Fibroblast of the aortic adventitia (primary cell): Measurements from ENCODE around the gene RBM4B. TPM values are rescaled to one million over a fixed set of nuclear protein-coding genes. Genes with fewer than 3 reads are reported as not detected.

Experiments used
- DNase-seq: peaks from one replicate; pipeline ENCODE4 v3.0.0-alpha.2; 2010; ENCODE audit warnings: low read depth
- H3K4me3 ChIP-seq: 2 replicates; pipeline ENCODE4 v1.5.1; 2011; ENCODE audit warnings: low read depth, mild to moderate bottlenecking, control low read depth, low read length, moderate library complexity
- total RNA-seq: library from RNA; depleted of rRNA; stranded (reverse); fragments of >200 nt; gene quantifications from 2 replicates; pipeline ENCODE4 v1.2.3, GENCODE V29; 2012; ENCODE audit warnings: low replicate concordance
- TF ChIP-seq, protein P1 (sequence below): IDR thresholded peaks from 2 replicates; pipeline ENCODE4 v1.5.1; 2011; ENCODE audit warnings: mild to moderate bottlenecking, low read length, control low read depth, inconsistent platforms; ENCODE audit not compliant: insufficient read depth

Gene RBM4B
- total RNA-seq, 1 donor = 23.9 TPM

DNA sequence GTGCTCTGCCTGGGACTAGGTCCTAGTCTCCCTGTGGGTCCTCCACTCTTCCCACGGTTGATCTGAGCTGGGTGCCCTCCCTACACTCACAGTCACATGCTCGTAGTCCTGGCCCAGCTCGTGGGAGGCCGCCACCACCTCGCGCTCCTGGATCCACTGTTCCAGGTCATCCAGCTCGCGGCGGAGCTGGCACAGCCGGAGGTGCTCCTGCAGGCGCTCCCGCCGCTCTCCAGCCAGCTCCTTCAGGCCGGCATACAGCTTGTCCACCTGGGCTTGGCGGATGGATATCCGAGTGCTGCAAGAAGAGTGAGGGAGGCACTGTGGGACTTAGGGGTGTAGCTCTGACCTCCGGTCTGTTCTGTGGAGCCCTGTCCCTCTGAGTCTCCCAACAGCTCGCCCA is 14.8 kb upstream of the RBM4B start:
- TF ChIP-seq, protein P1, sequence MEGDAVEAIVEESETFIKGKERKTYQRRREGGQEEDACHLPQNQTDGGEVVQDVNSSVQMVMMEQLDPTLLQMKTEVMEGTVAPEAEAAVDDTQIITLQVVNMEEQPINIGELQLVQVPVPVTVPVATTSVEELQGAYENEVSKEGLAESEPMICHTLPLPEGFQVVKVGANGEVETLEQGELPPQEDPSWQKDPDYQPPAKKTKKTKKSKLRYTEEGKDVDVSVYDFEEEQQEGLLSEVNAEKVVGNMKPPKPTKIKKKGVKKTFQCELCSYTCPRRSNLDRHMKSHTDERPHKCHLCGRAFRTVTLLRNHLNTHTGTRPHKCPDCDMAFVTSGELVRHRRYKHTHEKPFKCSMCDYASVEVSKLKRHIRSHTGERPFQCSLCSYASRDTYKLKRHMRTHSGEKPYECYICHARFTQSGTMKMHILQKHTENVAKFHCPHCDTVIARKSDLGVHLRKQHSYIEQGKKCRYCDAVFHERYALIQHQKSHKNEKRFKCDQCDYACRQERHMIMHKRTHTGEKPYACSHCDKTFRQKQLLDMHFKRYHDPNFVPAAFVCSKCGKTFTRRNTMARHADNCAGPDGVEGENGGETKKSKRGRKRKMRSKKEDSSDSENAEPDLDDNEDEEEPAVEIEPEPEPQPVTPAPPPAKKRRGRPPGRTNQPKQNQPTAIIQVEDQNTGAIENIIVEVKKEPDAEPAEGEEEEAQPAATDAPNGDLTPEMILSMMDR = no peak
- DNase-seq = no peak

DNA sequence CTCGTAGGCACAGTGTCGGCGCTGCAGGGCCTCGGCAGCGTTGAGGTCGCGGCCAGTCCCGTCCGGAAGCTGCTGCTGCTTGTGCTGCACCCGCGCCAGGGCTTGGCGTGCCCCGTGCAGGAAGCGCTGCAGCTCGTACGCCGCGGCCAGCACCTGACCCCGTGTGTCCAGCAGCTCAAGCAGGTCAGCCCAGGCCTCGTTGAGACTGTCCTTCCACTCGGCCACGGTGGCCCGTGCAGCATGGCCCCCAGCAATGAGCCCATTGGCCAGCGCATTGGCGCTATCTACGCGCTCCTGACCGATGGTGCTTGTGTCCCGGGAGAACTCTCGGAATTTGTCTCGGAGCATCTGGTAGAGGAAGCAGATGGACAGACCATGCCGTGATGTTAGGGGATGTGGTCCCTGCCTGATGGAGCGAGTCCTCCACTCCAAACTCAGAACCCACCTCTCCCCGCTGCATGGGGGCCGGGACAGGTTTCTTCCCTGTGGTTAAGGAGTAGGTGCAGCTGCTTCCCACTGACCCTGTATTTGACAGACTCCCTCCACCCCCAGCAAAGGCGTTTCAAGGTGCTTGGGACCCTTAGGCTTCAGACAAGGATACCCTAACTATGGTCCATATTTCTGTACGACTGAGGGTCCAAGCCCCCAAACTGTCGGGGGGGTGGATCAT is 13.8 kb upstream of the RBM4B start:
- no peak for DNase-seq
- TF ChIP-seq, protein P1 = no peak
- H3K4me3 ChIP-seq = no peak overlapping the region

More for the DNA sequence above, 14.8 kb upstream of the RBM4B start:
- H3K4me3 ChIP-seq = no peak overlapping the region

DNA sequence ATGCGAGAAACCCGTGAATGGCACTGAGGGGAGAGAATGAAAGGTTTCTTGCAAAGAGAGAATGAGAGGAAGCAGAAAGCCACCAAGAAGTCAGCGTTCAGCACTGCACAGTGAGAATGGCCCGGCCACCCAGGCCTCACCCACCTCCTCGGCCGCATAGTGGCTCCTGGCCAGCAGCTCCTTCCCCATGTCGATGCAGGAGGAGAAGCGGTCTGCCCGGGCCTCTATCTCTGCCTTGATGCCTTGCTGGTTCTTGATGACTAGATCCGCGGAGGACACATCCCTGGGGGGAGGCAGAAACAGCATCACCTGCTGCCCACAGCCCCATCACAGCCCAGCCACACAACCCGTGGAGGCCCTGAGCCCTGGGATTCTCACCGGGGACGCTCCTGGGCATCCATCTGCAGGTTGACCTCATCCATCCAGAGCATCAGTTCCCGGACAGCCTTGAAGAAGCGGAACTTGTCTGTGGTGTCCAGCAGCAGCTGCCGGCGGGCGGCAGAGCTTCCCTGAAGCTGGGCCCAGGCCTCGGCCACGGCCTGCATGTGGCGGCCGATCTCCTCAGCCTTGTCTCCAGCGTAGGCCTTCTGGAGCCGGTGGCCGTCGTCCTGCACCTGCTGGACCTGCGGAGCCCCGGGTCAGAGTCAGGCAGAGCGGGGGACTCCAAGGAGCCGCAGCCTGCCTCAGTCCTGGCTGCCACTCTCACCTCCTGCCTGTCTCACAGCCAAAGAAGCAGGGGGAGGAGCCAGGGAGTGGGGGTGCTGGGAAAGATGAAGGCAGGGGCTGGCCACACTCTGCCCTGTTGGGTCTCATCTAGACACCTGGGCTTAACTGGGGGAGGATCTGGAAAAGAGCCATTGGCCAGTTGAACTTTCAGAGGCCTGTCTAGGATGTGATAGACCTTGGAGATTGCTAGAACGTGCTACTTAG is 12.2 kb upstream of the RBM4B start:
- TF ChIP-seq, protein P1 = no peak
- DNase-seq = no peak
- H3K4me3 ChIP-seq = no peak overlapping the region

DNA sequence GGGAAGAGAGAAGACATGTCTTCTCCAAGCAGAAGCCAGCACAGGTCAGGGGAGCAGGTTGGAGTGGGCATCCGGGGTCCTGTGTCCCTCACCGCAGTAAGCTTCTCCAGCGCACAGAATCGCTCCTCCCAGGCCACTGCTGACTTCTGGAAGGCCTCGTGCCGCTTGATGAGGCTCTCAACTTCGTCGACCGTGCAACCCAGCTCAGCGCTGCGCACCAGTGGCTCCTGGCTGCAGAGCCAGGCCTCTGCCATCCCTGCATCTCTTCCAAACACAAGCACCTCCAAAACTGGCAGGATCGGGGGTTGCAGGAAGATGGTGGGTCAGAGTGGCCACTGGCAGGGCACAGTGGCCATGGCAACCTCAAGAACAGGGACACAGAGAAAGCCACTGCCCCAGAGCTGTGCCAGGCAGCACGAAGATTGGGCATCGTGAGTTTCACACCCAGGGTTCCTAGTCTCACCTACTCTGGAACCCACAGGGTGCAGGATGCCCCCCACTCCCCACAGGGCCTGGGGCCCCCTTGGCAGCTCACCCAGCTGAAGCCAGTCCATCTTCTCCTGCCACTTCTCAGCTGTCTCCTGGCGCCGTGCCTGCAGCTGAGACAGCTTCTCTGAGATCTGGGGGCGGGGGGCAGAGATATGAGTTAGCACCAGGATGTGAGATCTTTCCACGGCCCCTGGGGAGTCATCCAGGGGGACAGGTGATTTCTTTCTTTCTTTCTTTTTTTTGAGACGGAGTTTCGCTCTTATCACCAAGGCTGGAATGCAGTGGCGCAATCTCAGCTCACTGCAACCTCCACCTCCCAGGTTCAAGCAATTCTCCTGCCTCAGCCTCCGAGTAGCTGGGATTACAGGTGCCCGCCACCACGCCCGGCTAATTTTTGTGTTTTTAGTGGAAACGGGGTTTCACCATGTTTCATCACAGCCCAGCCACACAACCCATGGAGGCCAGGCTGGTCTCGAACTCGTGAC is 11.2 kb upstream of the RBM4B start:
- DNase-seq = no peak
- no peak overlapping the region for H3K4me3 ChIP-seq
- TF ChIP-seq, protein P1 = no peak

DNA sequence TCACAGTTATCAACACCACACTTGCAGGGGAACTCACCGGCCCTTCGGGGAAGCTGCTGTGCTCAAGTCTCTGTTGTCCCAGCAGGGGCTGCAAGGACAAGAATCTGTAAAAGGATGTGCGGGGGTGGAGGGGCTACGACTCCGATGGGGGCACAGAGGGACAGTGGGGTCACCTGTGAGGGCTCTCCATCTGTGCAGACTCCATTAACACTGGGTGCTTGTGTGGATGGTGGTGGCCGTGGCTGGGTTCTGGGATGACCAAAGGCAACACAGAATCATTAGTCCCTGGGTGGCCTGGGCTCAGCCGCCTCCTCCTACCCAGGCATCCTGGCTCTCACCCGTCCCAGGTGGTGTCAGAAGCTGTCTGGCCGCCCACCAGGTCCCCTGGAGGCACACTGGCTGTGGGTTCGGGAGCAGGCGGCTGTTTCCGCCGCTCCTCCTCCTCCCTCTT is 10.2 kb upstream of the RBM4B start:
- DNase-seq = no peak
- TF ChIP-seq, protein P1 = no peak
- H3K4me3 ChIP-seq = no peak overlapping the region
